Amniotic stem cell (primary cell): ENCODE measurements around the gene ASB9.
"Not testable (repeated sequence)": the region's sequence is repeated elsewhere in the genome, so short reads cannot be mapped to it uniquely, and the experiment has no call there.

Experiments used
- DNase-seq: peaks from one replicate; lab custom pipeline; 2025; lab: John Stamatoyannopoulos, UW

Gene ASB9

GRCh38 chrX:15241301-15241700, 28.6 kb downstream of the ASB9 start:
- DNase-seq = no peak

GRCh38 chrX:15240414-15240813, 29.5 kb downstream of the ASB9 start:
- DNase-seq = no peak

- no peak for DNase-seq
These were observed 33.7 kb downstream of the ASB9 start for GRCh38 chrX:15236146-15236545.

GRCh38 chrX:15235001-15235400, 34.9 kb downstream of the ASB9 start:
- no peak for DNase-seq

GRCh38 chrX:15233416-15234015, 36.4 kb downstream of the ASB9 start:
- DNase-seq = no peak

GRCh38 chrX:15224747-15225146, 45.1 kb downstream of the ASB9 start:
- DNase-seq = no peak

- no peak for DNase-seq
These were observed 48.6 kb downstream of the ASB9 start for GRCh38 chrX:15221321-15221720.

GRCh38 chrX:15217161-15217560, 52.7 kb downstream of the ASB9 start:
- DNase-seq = no peak

- DNase-seq = no peak
These were observed 53.6 kb downstream of the ASB9 start for GRCh38 chrX:15216280-15216679.

GRCh38 chrX:15215366-15215765, 54.5 kb downstream of the ASB9 start:
- no peak for DNase-seq

GRCh38 chrX:15214588-15214987, 55.3 kb downstream of the ASB9 start:
- DNase-seq = no peak

GRCh38 chrX:15209096-15209495, 60.8 kb downstream of the ASB9 start:
- DNase-seq = no peak

- no peak for DNase-seq
These were observed 61.9 kb downstream of the ASB9 start for GRCh38 chrX:15207994-15208393.

GRCh38 chrX:15207384-15207783, 62.5 kb downstream of the ASB9 start:
- no peak for DNase-seq

- no peak for DNase-seq
These were observed 63.6 kb downstream of the ASB9 start for GRCh38 chrX:15206306-15206705.

GRCh38 chrX:15204130-15204751, 65.6 kb downstream of the ASB9 start:
- DNase-seq = no peak

- no peak for DNase-seq
These were observed 66.2 kb downstream of the ASB9 start for GRCh38 chrX:15203694-15204093.

GRCh38 chrX:15202454-15203177, 67.3 kb downstream of the ASB9 start:
- DNase-seq = no peak

- no peak for DNase-seq
These were observed 69.0 kb downstream of the ASB9 start for GRCh38 chrX:15200871-15201270.

- not testable (repeated sequence) for DNase-seq
These were observed 71.2 kb downstream of the ASB9 start for GRCh38 chrX:15198608-15199202.

GRCh38 chrX:15194146-15194545, 75.7 kb downstream of the ASB9 start:
- DNase-seq = no peak
